Left lung (tissue), 10 donors: ENCODE data around the gene TMEM267. TPM values are rescaled to one million over a fixed set of nuclear protein-coding genes. Genes with fewer than 3 reads are reported as not detected.
"Not testable (repeated sequence)": the region's sequence is repeated elsewhere in the genome, so short reads cannot be mapped to it uniquely, and the experiment has no call there.

Experiments used
- ATAC-seq: fragments of 200-7000 bp; cut with Tn5 transposase; one replicate; pipeline ENCODE4 v1.9.1; 2020; ENCODE audit warnings: moderate library complexity
- DNase-seq, 4 donors: peaks; one replicate each; pipeline ENCODE4 v3.0.0-alpha.2; 2013 to 2020
- H3K27ac ChIP-seq, 2 donors: fragments of 200-600 bp; sonication (generic) in 1 of 2; one replicate each; pipeline versions ENCODE4 v1.5.0 to v1.8.0; 2020 to 2021
- H3K27me3 ChIP-seq, 2 donors: fragments of 200-600 bp; sonication (generic) in 1 of 2; one replicate each; pipeline versions ENCODE4 v1.5.0 to v1.8.0; 2020 to 2021
- H3K36me3 ChIP-seq, 2 donors: fragments of 200-600 bp; sonication (generic) in 1 of 2; one replicate each; pipeline versions ENCODE4 v1.5.0 to v1.8.0; 2020 to 2021
- H3K4me1 ChIP-seq, 2 donors: fragments of 200-600 bp; one replicate each; pipeline ENCODE4 v1.8.0; 2021
- H3K4me3 ChIP-seq, 2 donors: fragments of 200-600 bp; sonication (generic) in 1 of 2; one replicate each; pipeline versions ENCODE4 v1.5.0 to v1.8.0; 2020 to 2021; ENCODE audit warnings: mild to moderate bottlenecking in 1 of 2
- H3K9me3 ChIP-seq, 2 donors: fragments of 200-600 bp; sonication (generic) in 1 of 2; one replicate each; pipeline versions ENCODE4 v1.5.0 to v1.8.0; 2020 to 2021
- CTCF ChIP-seq, 2 donors: fragments of 200-600 bp; sonication (generic) in 1 of 2; IDR thresholded peaks; one replicate each; pipeline versions ENCODE4 v1.5.0 to v1.8.0; 2021; ENCODE audit warnings: antibody characterized with exemption in 2 of 2
- intact Hi-C, 2 donors: fragments of 100-400 bp; cut with DNase I; formaldehyde crosslinking; loops; one replicate each; pipeline versions ENCODE4 v1.11.2 to v1.14.2; 2022
- polyA plus RNA-seq, 6 donors: library from polyadenylated mRNA; unstranded; fragments of 120-200 nt; gene quantifications; one replicate each; pipeline ENCODE4 v1.2.1, GENCODE V29; 2013; ENCODE audit not compliant: insufficient read length in 6 of 6
- total RNA-seq, 2 donors: library from RNA; stranded (reverse); fragmentation: NEBNext Ultra II Directional; extraction: Animal tissue kit (Norgen Biotek cat#: 25700); gene quantifications; one replicate each; pipeline ENCODE4 v1.2.1, GENCODE V29; 2021
- donor health status: DM: no; HTN: yes; CAD: no.
- donor health status: DM: no; HTN: no; CAD: no.

TMEM267 gene
- total and polyA plus RNA-seq, 8 donors, result 13.2 to 15.6 (median 14.0) TPM

DNA sequence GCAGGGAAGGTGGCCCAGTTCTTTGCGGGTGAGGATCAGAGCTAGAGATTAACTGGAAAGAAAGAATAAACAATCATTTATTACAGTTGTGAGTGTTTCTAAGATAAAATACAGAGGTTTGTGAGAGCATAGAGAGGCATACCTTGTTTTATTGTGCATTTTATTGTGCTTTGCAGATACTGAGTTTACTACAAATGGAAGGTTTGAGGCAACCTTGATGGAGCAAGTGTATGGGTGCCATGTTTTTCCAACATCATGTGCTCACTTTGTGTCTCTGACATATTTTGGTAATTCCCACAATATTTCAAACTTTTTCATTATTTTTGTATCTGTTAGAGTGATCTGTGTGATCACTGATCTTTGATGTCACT is 32.0 kb upstream of the TMEM267 start:
- Histone ChIP-seq H3K4me1 (peaks cover 11 to 18% of the 10 kb centered on the region in 2 donors), H3K36me3 (no peaks in the 10 kb centered on the region), H3K27ac (peak overlapping the region; percentile 83 to 91), H3K4me3 (peak overlapping the region; percentile 53 to 58), H3K9me3 (no peaks in the 10 kb centered on the region), H3K27me3 (no peaks in the 10 kb centered on the region)
- TF ChIP-seq CTCF (IDR thresholded peaks at IDR 0.05), result no peak
- DNase-seq (no peak), ATAC-seq (no peak)
- intact Hi-C loops, result no loop called here

- Histone ChIP-seq H3K27me3 (no peaks in the 10 kb centered on the region), H3K4me1 (peaks cover 11 to 18% of the 10 kb centered on the region in 2 donors), H3K4me3 (peak within 1 kb of the TSS; percentile 53 to 58), H3K27ac (peak within 1 kb of the TSS; percentile 83 to 91), H3K36me3 (no peaks in the 10 kb centered on the region), H3K9me3 (no peaks in the 10 kb centered on the region)
- intact Hi-C loops, result no loop called here
- DNase-seq (peak; percentile 93 to 98 (median 97)), ATAC-seq (peak; percentile 100)
- TF ChIP-seq CTCF (IDR thresholded peaks at IDR 0.05), result no peak
Observed at GRCh38 chr5:43514816-43515677, 31.4 kb upstream of the TMEM267 start, which contains the start of gene C5orf34. Gene C5orf34 (minus strand): TSS chr5:43515148. CDS start chr5:43509339, 5,809 bp downstream.

DNA sequence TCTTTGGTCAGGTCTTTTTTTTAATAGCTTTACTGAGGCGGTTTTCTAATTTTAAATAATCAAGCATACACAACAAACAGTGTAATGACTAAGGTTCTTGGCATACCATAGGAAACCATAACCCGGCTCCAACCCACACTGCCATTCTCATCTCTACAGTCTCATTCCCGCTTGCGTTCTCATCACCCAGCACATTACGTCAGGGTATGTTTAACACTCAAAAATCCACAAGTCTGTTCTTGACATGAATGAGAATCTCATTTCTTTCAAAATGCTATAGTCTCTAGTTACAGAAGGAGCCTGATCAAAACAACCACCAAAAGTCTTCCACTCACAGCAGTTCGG is 30.8 kb upstream of the TMEM267 start:
- no peak for TF ChIP-seq CTCF (IDR thresholded peaks at IDR 0.05)
- ATAC-seq (peak; percentile 42), DNase-seq (no peak)
- H3K4me1 ChIP-seq, result peaks cover 11 to 18% of the 10 kb centered on the region in 2 donors
- intact Hi-C loops, result no loop called here
- H3K4me3 ChIP-seq, result peak overlapping the region; percentile 53 to 58
- H3K9me3 ChIP-seq, result no peaks in the 10 kb centered on the region
- no peaks in the 10 kb centered on the region for H3K27me3 ChIP-seq
- H3K27ac ChIP-seq, result peak overlapping the region; percentile 83 to 91
- H3K36me3 ChIP-seq, result no peaks in the 10 kb centered on the region

- no peak for ATAC-seq
- intact Hi-C loops, result no loop called here
- Histone ChIP-seq H3K9me3 (no peaks in the 10 kb centered on the region), H3K27ac (peak overlapping the region in 1 of 2 donors; percentile 91), H3K36me3 (no peaks in the 10 kb centered on the region), H3K4me3 (peak overlapping the region; percentile 53 to 58), H3K27me3 (no peaks in the 10 kb centered on the region), H3K4me1 (peaks cover 11 to 18% of the 10 kb centered on the region in 2 donors)
- no peak for DNase-seq
- no peak for TF ChIP-seq CTCF (IDR thresholded peaks at IDR 0.05)
Observed at GRCh38 chr5:43514025-43514424, 30.4 kb upstream of the TMEM267 start.

GRCh38 chr5:43511062-43511461 is 27.4 kb upstream of the TMEM267 start:
- H3K27ac ChIP-seq, H3K9me3 ChIP-seq, H3K4me3 ChIP-seq, ATAC-seq, intact Hi-C loops, H3K27me3 ChIP-seq, H3K36me3 ChIP-seq: not testable (repeated sequence)
- peak in 1 of 4 donors; percentile 57 for DNase-seq
- H3K4me1 ChIP-seq, result peaks cover 11 to 18% of the 10 kb centered on the region in 2 donors
